ENCODE data around the gene XRCC3. TPM values are rescaled to one million over a fixed set of nuclear protein-coding genes. Genes with fewer than 3 reads are reported as not detected.
A peak's percentile ranks its signal among the peaks of the same experiment; 100 is the strongest.

Gene XRCC3
- total RNA-seq, 2 donors from 2014 or later: 39.2 to 42.6 TPM

GRCh38 chr14:103705118-103705503, 10.1 kb downstream of the XRCC3 start:
- Mint-ChIP-seq H3K27me3 (ENCODE audit: insufficient read depth) (no peaks in the 10 kb centered on the region), H3K36me3 (ENCODE audit: low read depth) (peaks cover 42% of the 10 kb centered on the region), H3K4me3 (no peak overlapping the region), H3K4me1 (peaks cover 2% of the 10 kb centered on the region), H3K27ac (peak overlapping the region; percentile 58), H3K9me3 (no peaks in the 10 kb centered on the region)
- Histone ChIP-seq H3K27ac (ENCODE audit: low read depth, low read length) (peak overlapping the region; percentile 36), H3K9me3 (ENCODE audit: control insufficient read depth, low read length) (no peaks in the 10 kb centered on the region), H3K4me3 (ENCODE audit: low read length) (no peak overlapping the region), H3K36me3 (ENCODE audit: control insufficient read depth, insufficient read depth, low read length) (peaks cover 63% of the 10 kb centered on the region), H3K9ac (ENCODE audit: extremely low read depth, low read length, poor library complexity, severe bottlenecking) (no peak overlapping the region), H3K4me1 (ENCODE audit: control insufficient read depth, insufficient read depth, low read length) (no peaks in the 10 kb centered on the region), H3K27me3 (ENCODE audit: control insufficient read depth, insufficient read depth, low read length, poor library complexity, severe bottlenecking) (no peaks in the 10 kb centered on the region)
- TF ChIP-seq CTCF (conservative IDR thresholded peaks at IDR 0.05): no peak
- no peak for DNase-seq
- 96 to 99% methylated on average over 12 to 15 of the region's 15 CpGs for WGBS, 2 experiments (ENCODE audit: insufficient coverage in 1 of 2, insufficient read length in 1 of 2)

DNA sequence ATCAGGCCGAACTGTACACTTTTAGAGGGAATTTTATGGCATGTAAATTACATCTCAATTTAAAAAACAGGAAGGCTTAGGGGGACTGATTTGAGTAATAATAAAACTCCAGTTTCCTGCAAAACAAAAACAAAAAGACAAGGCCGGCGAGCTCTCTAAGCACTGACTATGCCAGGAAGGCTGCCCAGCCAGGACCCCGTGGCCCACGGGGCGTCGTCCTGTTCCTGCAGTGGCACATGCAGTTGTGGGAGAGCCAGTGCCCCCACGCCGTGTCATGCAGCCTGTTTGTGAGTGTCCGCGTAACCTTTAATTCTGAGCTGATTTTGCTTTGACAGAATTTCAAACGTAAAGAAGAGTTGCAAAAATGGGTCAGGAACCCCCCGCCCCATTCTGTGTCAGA, 10.5 kb downstream of the XRCC3 start:
- peak overlapping the region; percentile 58 for H3K27ac Mint-ChIP-seq

DNA sequence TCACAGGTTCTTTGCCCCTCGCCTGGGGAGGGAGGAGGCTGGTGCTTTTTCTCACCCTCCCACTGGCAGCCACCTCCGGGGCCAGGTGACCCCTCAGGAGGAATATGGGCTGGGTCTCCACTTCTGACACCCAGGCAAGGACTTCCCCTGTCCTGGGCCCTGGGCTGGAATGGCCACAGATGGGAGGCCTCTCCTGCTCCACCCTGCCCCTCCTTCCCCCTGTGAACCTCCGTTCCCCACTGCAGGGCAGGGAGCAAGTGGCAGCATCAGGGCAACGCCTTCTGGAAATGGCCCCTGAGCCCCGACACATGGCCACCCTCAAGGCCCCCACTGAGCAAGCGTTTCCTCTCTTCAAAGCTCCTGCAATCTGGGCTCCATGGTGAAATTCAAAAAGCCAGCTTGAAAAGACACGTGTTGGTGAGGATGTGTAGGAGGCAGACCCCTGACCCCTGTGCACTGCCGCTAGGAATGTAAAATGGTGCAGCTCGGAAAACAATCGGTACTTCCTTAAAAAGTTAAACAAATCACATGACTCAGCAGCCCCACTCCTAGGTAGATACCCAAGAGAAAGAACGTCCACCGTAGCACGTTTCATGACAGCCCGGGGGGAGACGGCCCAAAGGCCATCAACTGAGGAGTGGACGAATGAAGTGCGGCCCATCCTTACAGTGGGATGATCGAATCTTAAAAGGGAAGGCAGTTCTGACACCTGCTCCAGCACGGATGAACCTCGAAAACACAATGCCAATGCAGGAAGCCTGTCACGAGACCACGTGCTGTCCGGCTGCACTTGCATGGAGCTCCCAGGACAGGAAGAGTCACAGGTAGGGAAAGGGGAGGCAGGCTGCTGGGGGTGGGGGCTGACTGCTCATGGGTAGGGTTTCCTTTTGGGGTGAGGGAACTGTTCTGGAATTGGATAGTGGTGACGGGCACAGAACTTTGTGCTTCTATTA, 11.5 kb downstream of the XRCC3 start:
- Histone ChIP-seq H3K36me3 (ENCODE audit: control insufficient read depth, insufficient read depth, low read length) (peaks cover 71% of the 10 kb centered on the region), H3K9ac (ENCODE audit: extremely low read depth, low read length, poor library complexity, severe bottlenecking) (no peak overlapping the region), H3K27me3 (ENCODE audit: control insufficient read depth, insufficient read depth, low read length, poor library complexity, severe bottlenecking) (no peaks in the 10 kb centered on the region), H3K9me3 (ENCODE audit: control insufficient read depth, low read length) (no peaks in the 10 kb centered on the region), H3K4me3 (ENCODE audit: low read length) (no peak overlapping the region), H3K4me1 (ENCODE audit: control insufficient read depth, insufficient read depth, low read length) (no peaks in the 10 kb centered on the region), H3K27ac (ENCODE audit: low read depth, low read length) (no peak overlapping the region)
- Mint-ChIP-seq H3K9me3 (no peaks in the 10 kb centered on the region), H3K27me3 (ENCODE audit: insufficient read depth) (no peaks in the 10 kb centered on the region), H3K36me3 (ENCODE audit: low read depth) (peaks cover 42% of the 10 kb centered on the region), H3K27ac (peak overlapping the region; percentile 85), H3K4me1 (no peaks in the 10 kb centered on the region), H3K4me3 (no peak overlapping the region)
- no peak for TF ChIP-seq CTCF (conservative IDR thresholded peaks at IDR 0.05)
- no peak for DNase-seq
- WGBS, 2 experiments (ENCODE audit: insufficient coverage in 1 of 2, insufficient read length in 1 of 2): 92 to 94% methylated on average over 20 to 23 of the region's 24 CpGs

More for the DNA sequence above, 10.5 kb downstream of the XRCC3 start:
- DNase-seq: no peak
- Mint-ChIP-seq H3K27me3 (ENCODE audit: insufficient read depth) (no peaks in the 10 kb centered on the region), H3K9me3 (no peaks in the 10 kb centered on the region), H3K4me3 (no peak overlapping the region), H3K4me1 (peaks cover 2% of the 10 kb centered on the region), H3K36me3 (ENCODE audit: low read depth) (peaks cover 44% of the 10 kb centered on the region)
- H3K9me3 ChIP-seq (ENCODE audit: control insufficient read depth, low read length): no peaks in the 10 kb centered on the region
- 88 to 96% methylated on average over 11 to 13 of the region's 13 CpGs for WGBS, 2 experiments (ENCODE audit: insufficient coverage in 1 of 2, insufficient read length in 1 of 2)
- H3K4me3 ChIP-seq (ENCODE audit: low read length): no peak overlapping the region
- H3K27me3 ChIP-seq (ENCODE audit: control insufficient read depth, insufficient read depth, low read length, poor library complexity, severe bottlenecking): no peaks in the 10 kb centered on the region
- H3K4me1 ChIP-seq (ENCODE audit: control insufficient read depth, insufficient read depth, low read length): no peaks in the 10 kb centered on the region
- H3K36me3 ChIP-seq (ENCODE audit: control insufficient read depth, insufficient read depth, low read length): peaks cover 66% of the 10 kb centered on the region
- no peak overlapping the region for H3K27ac ChIP-seq (ENCODE audit: low read depth, low read length)
- no peak overlapping the region for H3K9ac ChIP-seq (ENCODE audit: extremely low read depth, low read length, poor library complexity, severe bottlenecking)
- no peak for TF ChIP-seq CTCF (conservative IDR thresholded peaks at IDR 0.05)
